Measurements from ENCODE around the gene MYOCD.

Gene MYOCD

GRCh38 chr17:12729086-12729485, 63.4 kb downstream of the MYOCD start:
- ChIA-PET POLR2A (no interaction called here), CTCF (no interaction called here)
- TF ChIP-seq FOXK2 (IDR thresholded peaks at IDR 0.05) (no peak), ELF4 (IDR thresholded peaks at IDR 0.05) (no peak), LEF1 (IDR thresholded peaks at IDR 0.05; ENCODE audit: borderline replicate concordance) (no peak), PKNOX1 (IDR thresholded peaks at IDR 0.05) (no peak), ARNT (IDR thresholded peaks at IDR 0.05) (no peak), FOXM1 (IDR thresholded peaks at IDR 0.05; ENCODE audit: borderline replicate concordance) (no peak), TARDBP (IDR thresholded peaks at IDR 0.05) (no peak), SP1 (IDR thresholded peaks at IDR 0.05) (no peak), L3MBTL2 (conservative IDR thresholded peaks at IDR 0.05) (no peak), CTBP1 (IDR thresholded peaks at IDR 0.05; ENCODE audit: borderline replicate concordance) (no peak), BHLHE40 (IDR thresholded peaks at IDR 0.05; ENCODE audit: borderline replicate concordance) (no peak)
- DNase-seq (ENCODE audit: extremely low spot score) = no peak

- CTCF ChIA-PET = interaction anchor here (1.9 kb wide), 1 partner anchor 12 kb away, joined by 7 read pairs; no protein-coding TSS in a partner anchor
- DNase-seq (ENCODE audit: extremely low spot score) = no peak
- POLR2A ChIA-PET = no interaction called here
- TF ChIP-seq FOXA1 (IDR thresholded peaks at IDR 0.05) (no peak), L3MBTL2 (conservative IDR thresholded peaks at IDR 0.05) (no peak), ARNT (IDR thresholded peaks at IDR 0.05) (no peak), FOXM1 (IDR thresholded peaks at IDR 0.05; ENCODE audit: borderline replicate concordance) (no peak), ZNF384 (IDR thresholded peaks at IDR 0.05) (no peak), LEF1 (IDR thresholded peaks at IDR 0.05; ENCODE audit: borderline replicate concordance) (no peak), SUZ12 (IDR thresholded peaks at IDR 0.05) (no peak), HDGF (IDR thresholded peaks at IDR 0.05; ENCODE audit: borderline replicate concordance) (no peak), NFRKB (IDR thresholded peaks at IDR 0.05) (no peak), SP1 (IDR thresholded peaks at IDR 0.05) (no peak), FOXK2 (IDR thresholded peaks at IDR 0.05) (no peak), CTBP1 (IDR thresholded peaks at IDR 0.05; ENCODE audit: borderline replicate concordance) (no peak), TARDBP (IDR thresholded peaks at IDR 0.05) (no peak), ELF4 (IDR thresholded peaks at IDR 0.05) (no peak), BHLHE40 (IDR thresholded peaks at IDR 0.05; ENCODE audit: borderline replicate concordance) (no peak), PKNOX1 (IDR thresholded peaks at IDR 0.05) (no peak)
These were observed 64.7 kb downstream of the MYOCD start for GRCh38 chr17:12730421-12730820.

GRCh38 chr17:12730931-12731521, 65.3 kb downstream of the MYOCD start:
- CTCF ChIA-PET = interaction anchor here (0.6 to 1.9 kb wide), 2 partner anchors 11 to 247 kb away, joined by 3 to 7 read pairs; no protein-coding TSS in a partner anchor
- POLR2A ChIA-PET = no interaction called here
- TF ChIP-seq L3MBTL2 (conservative IDR thresholded peaks at IDR 0.05) = no peak
- no peak for TF ChIP-seq FOXM1 (IDR thresholded peaks at IDR 0.05; ENCODE audit: borderline replicate concordance)
- TF ChIP-seq FOXK2 (IDR thresholded peaks at IDR 0.05) = no peak
- no peak for DNase-seq (ENCODE audit: extremely low spot score)

DNA sequence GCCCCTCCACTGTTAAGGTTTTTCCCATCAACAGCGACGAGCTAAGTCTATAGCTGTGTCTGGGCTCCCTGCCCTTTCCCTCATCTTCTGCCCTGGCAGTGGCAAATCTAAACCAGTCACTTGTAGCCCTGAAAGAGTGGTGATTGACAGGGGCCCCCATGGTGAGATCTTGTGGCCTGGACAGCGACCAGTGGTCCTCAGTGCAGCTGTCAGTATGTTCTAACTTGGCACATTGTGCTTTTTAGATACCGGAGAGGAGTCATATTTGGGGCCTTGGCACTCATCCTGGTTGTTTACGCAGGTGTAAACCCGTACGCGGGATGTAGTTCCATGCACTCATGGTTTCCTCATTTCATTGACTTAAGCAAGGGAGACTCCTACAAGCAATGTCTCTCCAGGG, 66.1 kb downstream of the MYOCD start:
- ChIA-PET POLR2A (no interaction called here), CTCF (interaction anchor here (0.6 to 1.9 kb wide), 3 partner anchors 10 to 248 kb away, joined by 3 to 7 read pairs (median 3); no protein-coding TSS in a partner anchor)
- TF ChIP-seq SP1 (IDR thresholded peaks at IDR 0.05) (no peak), PKNOX1 (IDR thresholded peaks at IDR 0.05) (peak; percentile 26; the same call in 1 of the 2 replicates), SUZ12 (IDR thresholded peaks at IDR 0.05) (no peak), ELF4 (IDR thresholded peaks at IDR 0.05) (no peak), BHLHE40 (IDR thresholded peaks at IDR 0.05; ENCODE audit: borderline replicate concordance) (no peak), ZNF384 (IDR thresholded peaks at IDR 0.05) (no peak)
- no peak for DNase-seq (ENCODE audit: extremely low spot score)

- no peak for DNase-seq (ENCODE audit: extremely low spot score)
- ChIA-PET POLR2A (no interaction called here), CTCF (interaction anchor here (0.6 kb wide), 1 partner anchor 10 kb away, joined by 3 read pairs; no protein-coding TSS in a partner anchor)
- TF ChIP-seq HDGF (IDR thresholded peaks at IDR 0.05; ENCODE audit: borderline replicate concordance) = no peak
- no peak for TF ChIP-seq FOXA1 (IDR thresholded peaks at IDR 0.05)
- no peak for TF ChIP-seq LEF1 (IDR thresholded peaks at IDR 0.05; ENCODE audit: borderline replicate concordance)
These were observed 66.7 kb downstream of the MYOCD start for GRCh38 chr17:12732366-12732765.

GRCh38 chr17:12734926-12735325, 69.2 kb downstream of the MYOCD start:
- POLR2A ChIA-PET = no interaction called here
- CTCF ChIA-PET = no interaction called here
- DNase-seq (ENCODE audit: extremely low spot score) = no peak
- TF ChIP-seq ELF4 (IDR thresholded peaks at IDR 0.05) = no peak
- TF ChIP-seq NFRKB (IDR thresholded peaks at IDR 0.05) = no peak
- TF ChIP-seq TARDBP (IDR thresholded peaks at IDR 0.05) = no peak
- TF ChIP-seq ZNF384 (IDR thresholded peaks at IDR 0.05) = no peak
- TF ChIP-seq BHLHE40 (IDR thresholded peaks at IDR 0.05; ENCODE audit: borderline replicate concordance) = no peak
- no peak for TF ChIP-seq SP1 (IDR thresholded peaks at IDR 0.05)
- TF ChIP-seq FOXM1 (IDR thresholded peaks at IDR 0.05; ENCODE audit: borderline replicate concordance) = no peak
- no peak for TF ChIP-seq HDGF (IDR thresholded peaks at IDR 0.05; ENCODE audit: borderline replicate concordance)
- no peak for TF ChIP-seq LEF1 (IDR thresholded peaks at IDR 0.05; ENCODE audit: borderline replicate concordance)
- no peak for TF ChIP-seq CTBP1 (IDR thresholded peaks at IDR 0.05; ENCODE audit: borderline replicate concordance)
- TF ChIP-seq ARNT (IDR thresholded peaks at IDR 0.05) = no peak
- no peak for TF ChIP-seq FOXK2 (IDR thresholded peaks at IDR 0.05)
- TF ChIP-seq FOXA1 (IDR thresholded peaks at IDR 0.05) = no peak
- TF ChIP-seq PKNOX1 (IDR thresholded peaks at IDR 0.05) = no peak
